HEK293 (cell line): ENCODE data around the gene THBS3.

Experiments
- CTCF ChIP-seq: fragments of 450-650 bp; formaldehyde crosslinking; IDR thresholded peaks from 2 replicates; pipeline ENCODE4 v1.5.1; 2016; ENCODE audit warnings: missing biosample characterization, missing genetic modification characterization
- EGR2 ChIP-seq: fragments of 450-650 bp; formaldehyde crosslinking; IDR thresholded peaks from 2 replicates; pipeline ENCODE4 v1.5.1; 2016; ENCODE audit warnings: low read depth, missing biosample characterization, missing genetic modification characterization
- ELK4 ChIP-seq: IDR thresholded peaks from 2 replicates; pipeline ENCODE4 v1.6.1; 2011; ENCODE audit warnings: mild to moderate bottlenecking, low read depth, low read length, borderline replicate concordance
- IKZF3 ChIP-seq: fragments of 450-650 bp; IDR thresholded peaks from 2 replicates; pipeline ENCODE4 v1.5.0; 2018; ENCODE audit warnings: missing biosample characterization, mild to moderate bottlenecking, missing genetic modification characterization, moderate library complexity
- KLF1 ChIP-seq: fragments of 450-650 bp; formaldehyde crosslinking; IDR thresholded peaks from 2 replicates; pipeline ENCODE4 v1.5.1; 2016; ENCODE audit warnings: missing biosample characterization, missing genetic modification characterization
- PRDM6 ChIP-seq: fragments of 450-650 bp; formaldehyde crosslinking; IDR thresholded peaks from 2 replicates; pipeline ENCODE4 v1.5.1; 2017; ENCODE audit warnings: missing biosample characterization, missing genetic modification characterization
- TSHZ1 ChIP-seq: fragments of 450-650 bp; formaldehyde crosslinking; IDR thresholded peaks from 2 replicates; pipeline ENCODE4 v1.5.1; 2016; ENCODE audit warnings: missing biosample characterization, missing genetic modification characterization, borderline replicate concordance
- ZNF112 ChIP-seq: fragments of 450-650 bp; formaldehyde crosslinking; IDR thresholded peaks from 2 replicates; pipeline ENCODE4 v1.5.0; 2017; ENCODE audit warnings: missing biosample characterization, missing genetic modification characterization
- ZNF133 ChIP-seq: fragments of 450-650 bp; formaldehyde crosslinking; IDR thresholded peaks from 2 replicates; pipeline ENCODE4 v1.5.1; 2016; ENCODE audit warnings: missing biosample characterization, missing genetic modification characterization
- ZNF138 ChIP-seq: fragments of 450-650 bp; formaldehyde crosslinking; IDR thresholded peaks from 2 replicates; pipeline ENCODE4 v1.5.1; 2016; ENCODE audit warnings: missing biosample characterization, missing genetic modification characterization, borderline replicate concordance
- ZNF18 ChIP-seq: fragments of 450-650 bp; formaldehyde crosslinking; IDR thresholded peaks from 2 replicates; pipeline ENCODE4 v1.5.1; 2016; ENCODE audit warnings: missing biosample characterization, missing genetic modification characterization
- ZNF2 ChIP-seq: fragments of 450-650 bp; formaldehyde crosslinking; IDR thresholded peaks from 2 replicates; pipeline ENCODE4 v1.5.1; 2016; ENCODE audit warnings: missing biosample characterization, missing genetic modification characterization
- ZNF266 ChIP-seq: fragments of 450-650 bp; formaldehyde crosslinking; IDR thresholded peaks from 2 replicates; pipeline ENCODE4 v1.5.1; 2016; ENCODE audit warnings: missing biosample characterization, missing genetic modification characterization, low read depth
- ZNF311 ChIP-seq: fragments of 450-650 bp; formaldehyde crosslinking; IDR thresholded peaks from 2 replicates; pipeline ENCODE4 v1.5.1; 2017; ENCODE audit warnings: missing biosample characterization, missing genetic modification characterization, borderline replicate concordance
- ZNF350 ChIP-seq: fragments of 450-650 bp; formaldehyde crosslinking; IDR thresholded peaks from 2 replicates; pipeline ENCODE4 v1.5.0; 2017; ENCODE audit warnings: missing biosample characterization, mild to moderate bottlenecking, missing genetic modification characterization
- ZNF391 ChIP-seq: fragments of 450-650 bp; formaldehyde crosslinking; IDR thresholded peaks from 2 replicates; pipeline ENCODE4 v1.5.1; 2016; ENCODE audit warnings: low read depth, missing biosample characterization, missing genetic modification characterization, borderline replicate concordance
- ZNF404 ChIP-seq: fragments of 450-650 bp; formaldehyde crosslinking; IDR thresholded peaks from 2 replicates; pipeline ENCODE4 v1.5.1; 2017; ENCODE audit warnings: missing biosample characterization, missing genetic modification characterization
- ZNF423 ChIP-seq: fragments of 450-650 bp; formaldehyde crosslinking; IDR thresholded peaks from 2 replicates; pipeline ENCODE4 v1.5.1; 2016; ENCODE audit warnings: missing biosample characterization, missing genetic modification characterization
- ZNF529 ChIP-seq: fragments of 450-650 bp; formaldehyde crosslinking; IDR thresholded peaks from 2 replicates; pipeline ENCODE4 v1.5.1; 2017; ENCODE audit warnings: missing genetic modification characterization, missing biosample characterization; ENCODE audit not compliant: insufficient replicate concordance
- ZNF544 ChIP-seq: fragments of 450-650 bp; formaldehyde crosslinking; IDR thresholded peaks from 2 replicates; pipeline ENCODE4 v1.5.0; 2017; ENCODE audit warnings: missing biosample characterization, missing genetic modification characterization
- ZNF558 ChIP-seq: fragments of 450-650 bp; formaldehyde crosslinking; IDR thresholded peaks from 2 replicates; pipeline ENCODE4 v1.5.1; 2016; ENCODE audit warnings: missing biosample characterization, missing genetic modification characterization
- ZNF560 ChIP-seq: fragments of 450-650 bp; formaldehyde crosslinking; IDR thresholded peaks from 2 replicates; pipeline ENCODE4 v1.5.1; 2017; ENCODE audit warnings: missing biosample characterization, missing genetic modification characterization, borderline replicate concordance
- ZNF580 ChIP-seq: fragments of 450-650 bp; formaldehyde crosslinking; IDR thresholded peaks from 2 replicates; pipeline ENCODE4 v1.5.1; 2016; ENCODE audit warnings: missing biosample characterization, missing genetic modification characterization
- ZNF623 ChIP-seq: fragments of 450-650 bp; formaldehyde crosslinking; IDR thresholded peaks from 2 replicates; pipeline ENCODE4 v1.5.1; 2016; ENCODE audit warnings: missing biosample characterization, missing genetic modification characterization
- ZNF692 ChIP-seq: fragments of 450-650 bp; formaldehyde crosslinking; IDR thresholded peaks from 2 replicates; pipeline ENCODE4 v1.5.1; 2016; ENCODE audit warnings: missing biosample characterization, missing genetic modification characterization
- ZNF76 ChIP-seq: fragments of 450-650 bp; formaldehyde crosslinking; IDR thresholded peaks from 2 replicates; pipeline ENCODE4; 2016; ENCODE audit warnings: low read depth, missing biosample characterization, missing genetic modification characterization, borderline replicate concordance
- ZNF768 ChIP-seq: fragments of 450-650 bp; formaldehyde crosslinking; IDR thresholded peaks from 2 replicates; pipeline ENCODE4 v1.5.1; 2018; ENCODE audit warnings: missing biosample characterization, mild to moderate bottlenecking, missing genetic modification characterization
- ZNF791 ChIP-seq: fragments of 450-650 bp; formaldehyde crosslinking; IDR thresholded peaks from 2 replicates; pipeline ENCODE4 v1.5.1; 2016; ENCODE audit warnings: missing biosample characterization, missing genetic modification characterization
- ZXDB ChIP-seq: fragments of 450-650 bp; formaldehyde crosslinking; IDR thresholded peaks from 2 replicates; pipeline ENCODE4 v1.5.1; 2016; ENCODE audit warnings: missing biosample characterization, missing genetic modification characterization

THBS3 gene

GRCh38 chr1:155176544-155177071, 31.1 kb downstream of the THBS3 start (continued):
- TF ChIP-seq ZNF76 (no peak), ZNF768 (tag by site-specific recombination) (no peak), ZNF558 (tag by site-specific recombination) (no peak), KLF1 (tag by site-specific recombination) (no peak), ZNF391 (tag by site-specific recombination) (no peak), ELK4 (no peak), TSHZ1 (no peak), ZNF692 (tag by site-specific recombination) (no peak; the same call in 1 of the 2 replicates), ZNF580 (no peak), IKZF3 (tag by site-specific recombination) (no peak), ZNF266 (no peak), PRDM6 (no peak), ZNF2 (0 out of 2 replicates have a peak, but pooled peaks have one; percentile 27), ZNF791 (tag by site-specific recombination) (no peak), CTCF (tag by site-specific recombination) (peak; percentile 90), ZNF404 (tag by site-specific recombination) (no peak), ZNF18 (no peak), ZXDB (tag by site-specific recombination) (no peak), ZNF529 (tag by site-specific recombination) (no peak), ZNF544 (tag by site-specific recombination) (no peak), ZNF423 (tag by site-specific recombination) (no peak), ZNF112 (tag by site-specific recombination) (no peak), EGR2 (no peak), ZNF133 (tag by site-specific recombination) (0 out of 2 replicates have a peak, but pooled peaks have one; percentile 19), ZNF623 (no peak), ZNF560 (no peak), ZNF350 (tag by site-specific recombination) (no peak), ZNF138 (tag by site-specific recombination) (no peak), ZNF311 (tag by site-specific recombination) (no peak)
